Measurements from ENCODE around the gene YIPF3.
"Not testable (repeated sequence)": the region's sequence is repeated elsewhere in the genome, so short reads cannot be mapped to it uniquely, and the experiment has no call there.

The YIPF3 gene

GRCh38 chr6:43516697-43517504 lies at the start of gene YIPF3, which contains the start of gene POLR1C:
Gene YIPF3, minus strand, starts transcription at chr6:43516926. Its CDS starts 119 bp downstream, at chr6:43516807.
Gene POLR1C, plus strand, starts transcription at chr6:43517089. Its CDS starts 21 bp downstream, at chr6:43517110.
- peak; percentile 95 for DNase-seq (ENCODE audit: low read depth)

GRCh38 chr6:43559328-43559727 lies 42.6 kb upstream of the YIPF3 start:
- DNase-seq (ENCODE audit: low read depth), result no peak

DNA sequence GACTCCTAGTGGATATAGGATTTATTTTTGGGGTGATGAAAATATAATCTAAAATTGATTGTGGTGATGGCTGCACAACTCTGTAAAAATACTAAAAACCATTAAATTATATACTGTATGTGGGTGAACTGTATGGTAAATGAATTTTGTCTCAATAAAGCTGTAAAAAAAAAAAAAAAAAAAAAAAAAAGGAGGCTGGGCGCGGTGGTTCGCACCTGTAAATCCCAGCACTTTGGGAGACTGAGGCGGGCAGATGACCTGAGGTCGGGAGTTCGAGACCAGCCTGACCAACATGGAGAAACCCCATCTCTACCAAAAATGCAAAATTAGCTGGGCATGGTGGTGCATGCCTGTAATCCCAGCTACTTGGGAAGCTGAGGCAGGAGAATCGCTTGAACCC lies 40.9 kb upstream of the YIPF3 start:
- DNase-seq (ENCODE audit: low read depth), result not testable (repeated sequence)

GRCh38 chr6:43547222-43547621 lies 30.5 kb upstream of the YIPF3 start:
- no peak for DNase-seq (ENCODE audit: low read depth)

- no peak for DNase-seq (ENCODE audit: low read depth)
Observed at GRCh38 chr6:43544461-43544860, 27.7 kb upstream of the YIPF3 start.

DNA sequence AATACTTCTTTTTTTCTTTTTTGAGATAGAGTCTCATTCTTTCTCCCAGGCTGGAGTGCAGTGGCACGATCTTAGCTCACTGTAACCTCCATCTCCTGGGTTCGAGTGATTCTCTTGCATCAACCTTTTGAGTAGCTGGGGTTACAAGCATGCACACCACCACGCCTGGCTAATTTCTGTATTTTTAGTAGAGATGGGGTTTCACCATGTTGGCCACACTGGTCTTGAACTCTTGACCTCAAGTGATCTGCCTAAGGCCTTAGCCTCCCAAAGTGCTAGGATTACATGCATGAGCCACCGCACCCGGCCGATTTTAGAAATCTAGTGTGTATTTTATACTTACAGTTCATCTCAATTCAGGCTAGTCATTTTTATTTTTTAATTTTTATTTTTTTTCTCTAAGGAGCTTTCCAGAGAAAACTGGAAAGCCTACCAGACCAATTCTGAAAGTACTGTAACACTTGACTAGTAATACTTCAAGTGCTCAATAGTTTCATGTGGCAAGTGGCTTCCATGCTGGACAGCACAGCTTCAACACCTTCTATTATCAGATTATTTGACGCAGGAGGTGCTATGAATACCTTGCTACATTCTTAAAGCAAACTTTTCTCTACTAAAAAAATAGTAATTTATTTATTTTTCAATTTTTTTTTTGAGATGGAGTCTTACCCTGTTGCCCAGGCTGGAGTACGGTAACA lies 25.2 kb upstream of the YIPF3 start:
- DNase-seq (ENCODE audit: low read depth), result no peak

- DNase-seq (ENCODE audit: low read depth), result no peak
Observed at GRCh38 chr6:43540507-43540906, 23.8 kb upstream of the YIPF3 start.

GRCh38 chr6:43539409-43539808 lies 22.7 kb upstream of the YIPF3 start:
- not testable (repeated sequence) for DNase-seq (ENCODE audit: low read depth)

DNA sequence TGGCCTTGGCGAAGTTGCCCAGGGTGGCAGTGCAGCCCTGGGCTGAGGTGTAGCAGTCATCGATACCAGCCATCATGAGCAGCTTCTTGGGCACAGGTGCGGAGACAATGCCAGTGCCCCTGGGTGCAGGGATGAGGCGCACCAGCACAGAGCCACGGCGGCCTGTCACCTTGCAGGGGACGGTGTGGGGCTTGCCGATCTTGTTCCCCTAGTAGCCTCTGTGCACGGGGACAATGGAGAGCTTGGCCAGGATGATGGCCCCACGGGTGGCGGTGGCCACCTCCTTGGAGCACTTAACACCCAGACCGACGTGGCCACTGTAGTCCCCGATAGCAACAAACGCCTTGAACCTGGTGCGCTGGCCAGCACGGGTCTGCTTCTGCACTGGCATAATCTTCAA lies 22.3 kb upstream of the YIPF3 start:
- not testable (repeated sequence) for DNase-seq (ENCODE audit: low read depth)

DNA sequence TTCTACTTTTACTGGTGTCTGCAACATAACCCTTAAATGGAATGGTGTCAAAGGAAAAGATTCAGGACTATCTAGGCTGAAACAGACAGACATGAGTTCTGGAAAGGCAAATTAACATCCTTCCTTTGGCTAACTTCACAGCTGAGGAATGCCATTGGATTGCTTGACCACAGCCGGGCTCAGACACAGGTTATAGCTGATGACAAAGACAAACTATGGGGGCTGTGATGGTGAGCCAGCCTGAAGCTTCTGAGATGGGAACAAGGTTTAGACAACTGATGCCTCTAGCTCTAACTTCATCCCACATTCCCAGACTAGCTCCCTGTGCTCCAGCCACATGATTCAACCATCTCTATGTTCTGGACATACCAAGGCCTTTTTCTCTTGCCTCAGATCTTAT lies 15.5 kb upstream of the YIPF3 start:
- no peak for DNase-seq (ENCODE audit: low read depth)

- no peak for DNase-seq (ENCODE audit: low read depth)
Observed at GRCh38 chr6:43524483-43524961, 7.8 kb upstream of the YIPF3 start.

GRCh38 chr6:43523284-43523683 lies 6.6 kb upstream of the YIPF3 start:
- DNase-seq (ENCODE audit: low read depth), result no peak

DNA sequence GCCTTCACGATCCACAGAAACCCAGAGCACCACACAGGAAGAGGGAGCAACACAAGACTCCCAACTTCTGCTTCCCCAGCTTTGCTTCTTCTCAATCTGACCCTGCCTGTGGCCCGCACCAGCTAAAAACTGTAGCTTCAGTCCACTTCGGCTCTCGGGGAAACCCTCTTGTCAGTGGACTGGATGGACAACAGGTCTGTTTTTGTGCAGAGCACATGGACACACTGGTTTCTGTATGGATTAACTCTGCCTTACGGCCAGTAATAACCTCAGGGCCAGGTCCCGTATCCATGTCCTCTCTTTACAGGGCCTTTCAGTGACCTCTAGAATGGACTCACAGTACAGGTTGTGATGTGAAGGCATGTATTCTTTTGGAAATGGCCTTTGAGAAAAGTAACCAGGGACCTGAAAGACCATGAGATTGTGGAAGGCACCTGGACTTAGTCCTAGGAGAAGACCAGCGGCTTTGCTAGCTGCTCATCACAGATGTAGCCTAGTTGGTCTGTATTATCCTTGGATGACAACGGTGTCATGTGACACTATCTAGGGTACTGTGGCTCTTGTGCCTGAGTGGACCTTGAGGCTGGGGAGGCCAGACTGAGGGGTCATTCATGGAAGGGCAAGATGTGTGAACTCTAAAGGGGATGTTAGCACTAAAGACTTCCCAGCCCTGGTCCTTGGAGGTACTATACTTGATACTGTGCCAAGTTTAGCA lies 6.0 kb upstream of the YIPF3 start:
- no peak for DNase-seq (ENCODE audit: low read depth)

DNA sequence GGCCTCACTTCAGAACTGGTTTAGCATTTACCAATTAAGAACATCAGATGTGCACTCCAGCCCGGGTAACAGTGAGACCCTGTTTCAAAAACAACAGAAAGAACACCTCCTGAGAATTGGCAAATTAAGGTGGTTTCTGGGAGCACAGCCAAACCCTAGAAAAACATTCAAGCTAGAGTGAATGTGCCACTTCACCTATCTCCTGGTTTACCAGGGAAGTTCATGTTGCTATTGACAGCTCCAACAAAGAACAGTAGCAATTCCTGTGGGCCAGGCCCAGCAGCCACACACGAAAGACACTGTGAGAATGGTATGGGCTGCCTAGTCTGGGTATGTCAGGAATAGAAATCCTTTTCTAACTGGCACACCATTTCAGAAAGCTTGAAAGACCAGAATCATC lies 5.1 kb upstream of the YIPF3 start:
- no peak for DNase-seq (ENCODE audit: low read depth)

- DNase-seq (ENCODE audit: low read depth), result no peak
Observed at GRCh38 chr6:43520097-43520496, 3.4 kb upstream of the YIPF3 start.

GRCh38 chr6:43517505-43518357 lies 1.0 kb upstream of the YIPF3 start:
- DNase-seq (ENCODE audit: low read depth), result no peak

DNA sequence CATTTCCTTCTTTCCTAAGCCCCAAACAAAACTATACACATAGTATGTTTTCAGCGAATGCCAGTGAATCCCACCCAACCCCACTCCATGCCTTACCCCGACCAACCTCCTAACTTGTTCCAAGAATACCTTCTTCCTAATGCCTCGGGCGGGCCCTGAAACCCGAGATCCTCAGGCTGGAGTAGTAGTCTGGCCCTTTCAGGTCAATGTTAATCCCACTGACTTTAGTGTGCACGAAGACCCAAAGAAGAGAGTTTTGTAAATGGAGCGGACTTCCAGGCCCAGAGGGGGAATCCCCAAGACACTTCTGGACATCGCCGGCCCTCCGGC lies 394 bp downstream of the YIPF3 start:
- DNase-seq (ENCODE audit: low read depth), result no peak

DNA sequence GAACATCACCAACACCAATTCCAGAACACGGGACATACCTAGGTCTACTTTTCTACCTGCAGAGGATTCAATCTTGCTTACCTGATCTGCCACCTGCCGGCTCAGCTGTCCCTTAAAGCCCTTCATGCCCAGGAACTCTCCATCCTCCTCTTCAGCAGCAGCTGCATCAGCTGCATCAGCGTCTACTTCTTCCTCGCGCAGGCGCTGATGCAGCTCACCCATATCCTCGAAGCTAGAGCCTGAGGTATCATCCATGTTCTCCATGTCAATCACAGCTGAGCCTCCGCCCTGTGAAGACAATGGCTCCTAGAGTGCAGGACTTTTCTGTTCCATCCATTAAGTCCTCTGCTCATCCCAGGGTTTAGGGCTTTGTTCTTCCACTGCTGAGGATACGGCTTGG lies 918 bp downstream of the YIPF3 start:
- no peak for DNase-seq (ENCODE audit: low read depth)

DNA sequence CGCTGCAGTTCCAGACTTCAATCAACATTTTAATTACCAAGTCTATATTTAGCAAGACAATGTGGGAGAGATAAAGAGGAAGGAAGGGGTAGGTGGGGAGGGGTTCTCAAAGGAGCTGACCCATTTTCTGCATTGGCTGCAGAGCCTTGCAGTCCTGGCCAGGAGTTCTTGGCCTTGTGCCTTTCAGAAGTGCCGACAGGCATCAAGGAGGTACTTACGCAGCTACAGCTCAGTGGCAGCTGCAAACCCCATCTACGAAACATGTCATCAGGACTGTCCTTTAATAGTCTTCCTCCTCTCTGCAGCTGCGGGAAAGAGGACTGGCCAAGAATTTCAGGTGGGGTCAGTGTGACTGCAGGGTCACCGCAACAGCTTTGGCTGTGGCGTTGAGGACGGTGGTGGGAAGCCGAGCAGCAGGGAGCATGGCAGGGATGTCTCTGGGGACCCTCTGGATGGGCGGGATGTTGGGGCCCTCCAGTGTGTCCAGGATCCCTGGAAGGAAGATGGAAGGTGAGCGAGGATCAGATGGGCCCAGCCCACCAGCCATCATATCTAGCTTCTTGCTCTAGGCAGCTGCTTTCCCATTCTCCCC lies 4.8 kb downstream of the YIPF3 start:
- DNase-seq (ENCODE audit: low read depth), result no peak

DNA sequence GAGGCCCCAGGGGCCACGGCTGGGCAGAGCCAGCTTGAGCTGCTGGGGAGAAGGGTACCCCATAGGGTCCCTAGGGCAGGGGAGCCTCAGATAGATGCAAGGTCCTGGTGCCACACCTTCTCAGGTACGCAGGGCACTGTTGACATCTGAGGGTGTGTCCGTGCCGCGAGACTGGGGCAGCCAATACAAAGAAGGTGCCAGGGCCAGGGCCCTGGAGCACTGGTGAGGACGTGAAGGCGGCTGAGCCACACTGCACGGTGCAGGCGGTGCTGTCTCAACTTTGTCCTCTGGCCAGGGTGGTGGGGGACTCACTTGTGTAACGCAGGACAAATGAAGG lies 5.9 kb downstream of the YIPF3 start:
- no peak for DNase-seq (ENCODE audit: low read depth)

GRCh38 chr6:43509984-43510826 lies 6.5 kb downstream of the YIPF3 start, which contains the start of gene LRRC73:
Gene LRRC73, minus strand, starts transcription at chr6:43510346. Its CDS starts 561 bp downstream, at chr6:43509785.
- DNase-seq (ENCODE audit: low read depth), result peak; percentile 66

Data from stimulated activated CD4-positive, alpha-beta T cell treated with anti-CD3 and anti-CD28 coated beads, Interleukin-2, amount 100 ng/mL, for 4 hours (primary cell).